ENCODE measurements around the gene ATOH1. TPM values are rescaled to one million over a fixed set of nuclear protein-coding genes. Genes with fewer than 3 reads are reported as not detected.

The ATOH1 gene
- total and polyA plus RNA-seq, 10 of the 15 experiments (the other 5 are each of a cell fraction or from before 2014, with no cell fraction given) = not detected

- CTCF ChIA-PET = interaction anchor here (1.1 kb wide), 1 partner anchor 11 kb away, joined by 3 read pairs; no protein-coding TSS in a partner anchor
- Histone ChIP-seq H3K9ac (ENCODE audit: control insufficient read depth, insufficient read depth, low read length) (no peak overlapping the region), H4K20me1 (ENCODE audit: control insufficient read depth, insufficient read depth) (no peaks in the 10 kb centered on the region), H3K27me3 (replicated peaks in 1 of 2; ENCODE audit: control insufficient read depth in 2 of 2, insufficient read depth in 2 of 2, low read length in 1 of 2) (no peaks in the 10 kb centered on the region), H3K4me1 (ENCODE audit: control insufficient read depth, insufficient read depth, low read length) (no peaks in the 10 kb centered on the region), H3K27ac (ENCODE audit: control insufficient read depth, insufficient read depth) (no peak overlapping the region), H3K4me3 (no peak overlapping the region), H3K79me2 (ENCODE audit: control insufficient read depth, insufficient read depth, low read length) (no peaks in the 10 kb centered on the region), H3K9me3 (replicated peaks; ENCODE audit: control insufficient read depth, insufficient read depth, low read length) (no peaks in the 10 kb centered on the region), H3K36me3 (ENCODE audit: control insufficient read depth in 2 of 2, insufficient read depth in 2 of 2, low read length in 1 of 2) (no peaks in the 10 kb centered on the region), H2AFZ (ENCODE audit: control insufficient read depth, low read depth, low read length) (no peak overlapping the region), H3K4me2 (ENCODE audit: control insufficient read depth, insufficient read depth) (no peak overlapping the region)
- POLR2A ChIA-PET = no interaction called here
- RAD21 ChIA-PET (ENCODE audit: unreplicated experiment) = no interaction called here
- no peak for ATAC-seq
- BruUV-seq (replicated peaks) = no TSS peak
- in situ Hi-C loops (cut with MboI) = no loop called here
- DNase-seq (ENCODE audit: low read depth, low spot score) = no peak
- 31% methylated on average over 6 of the region's 6 CpGs for WGBS (ENCODE audit: insufficient coverage, insufficient replicate concordance, low lambda C conversion rate, missing lambda C conversion rate)
- SMC1A ChIA-PET (ENCODE audit: uncharacterized antibody, unreplicated experiment) = interaction anchor here (1.9 kb wide), 1 partner anchor 9 kb away, joined by 5 read pairs; no protein-coding TSS in a partner anchor
- intact Hi-C loops (cut with micrococcal nuclease; ENCODE audit: unreplicated experiment) = no loop called here
- FAIRE-seq = no peak
- TF ChIP-seq NKRF (conservative IDR thresholded peaks at IDR 0.05) (no peak), ASH2L (IDR thresholded peaks at IDR 0.05; ENCODE audit: borderline replicate concordance, low read depth) (no peak), IKZF2 (IDR thresholded peaks at IDR 0.05) (no peak), SREBF2 (IDR thresholded peaks at IDR 0.05; ENCODE audit: low read length) (no peak), ATF7 (IDR thresholded peaks at IDR 0.05; ENCODE audit: low read depth) (no peak), CHD1 (IDR thresholded peaks at IDR 0.05; ENCODE audit: low read depth, low read length) (no peak), CEBPZ (IDR thresholded peaks at IDR 0.05; ENCODE audit: low read depth, low read length) (no peak), HDGF (IDR thresholded peaks at IDR 0.05) (no peak), MTA2 (IDR thresholded peaks at IDR 0.05; ENCODE audit: low read depth) (no peak), PBX3 (IDR thresholded peaks at IDR 0.05; ENCODE audit: insufficient replicate concordance, low read depth, low read length) (no peak), ZNF384 (IDR thresholded peaks at IDR 0.05; ENCODE audit: borderline replicate concordance, low read depth, low read length) (no peak), MXI1 (IDR thresholded peaks at IDR 0.05; ENCODE audit: low read depth, low read length) (no peak), PAX5 (IDR thresholded peaks at IDR 0.05; ENCODE audit: borderline replicate concordance, low read depth, low read length) (no peak), IRF5 (IDR thresholded peaks at IDR 0.05; ENCODE audit: borderline replicate concordance) (no peak), POLR2A (IDR thresholded peaks at IDR 0.05; ENCODE audit: low read depth, low read length) (no peak)
Measured at GRCh38 chr4:93870876-93871458, 42.4 kb downstream of the ATOH1 start.

Data from GM12878 (cell line).